Measurements from ENCODE around the gene PTK6.

DNA sequence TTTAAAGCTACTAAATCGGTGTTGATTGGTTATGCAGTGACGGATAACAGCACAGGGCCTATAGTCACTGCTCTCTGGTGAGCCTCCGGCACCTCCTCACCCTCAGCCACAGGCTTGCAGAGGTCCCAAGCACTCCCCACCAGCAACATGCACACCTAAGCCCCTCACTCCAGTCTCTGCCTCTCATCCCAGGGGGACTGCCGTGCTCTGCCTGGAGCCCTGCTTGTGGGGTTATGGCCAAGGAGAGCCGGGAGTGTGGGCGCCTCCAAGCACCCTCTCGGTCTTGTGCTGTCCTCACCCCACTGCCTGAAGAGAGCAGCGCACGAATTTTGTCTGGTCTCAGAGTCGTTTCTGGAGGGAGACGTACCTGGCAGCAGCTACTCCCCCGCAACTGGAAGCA is 31.5 kb downstream of the PTK6 start:
- no peak for TF ChIP-seq ZNF37A (tag by site-specific recombination; IDR thresholded peaks at IDR 0.05)
- TF ChIP-seq, protein P1, sequence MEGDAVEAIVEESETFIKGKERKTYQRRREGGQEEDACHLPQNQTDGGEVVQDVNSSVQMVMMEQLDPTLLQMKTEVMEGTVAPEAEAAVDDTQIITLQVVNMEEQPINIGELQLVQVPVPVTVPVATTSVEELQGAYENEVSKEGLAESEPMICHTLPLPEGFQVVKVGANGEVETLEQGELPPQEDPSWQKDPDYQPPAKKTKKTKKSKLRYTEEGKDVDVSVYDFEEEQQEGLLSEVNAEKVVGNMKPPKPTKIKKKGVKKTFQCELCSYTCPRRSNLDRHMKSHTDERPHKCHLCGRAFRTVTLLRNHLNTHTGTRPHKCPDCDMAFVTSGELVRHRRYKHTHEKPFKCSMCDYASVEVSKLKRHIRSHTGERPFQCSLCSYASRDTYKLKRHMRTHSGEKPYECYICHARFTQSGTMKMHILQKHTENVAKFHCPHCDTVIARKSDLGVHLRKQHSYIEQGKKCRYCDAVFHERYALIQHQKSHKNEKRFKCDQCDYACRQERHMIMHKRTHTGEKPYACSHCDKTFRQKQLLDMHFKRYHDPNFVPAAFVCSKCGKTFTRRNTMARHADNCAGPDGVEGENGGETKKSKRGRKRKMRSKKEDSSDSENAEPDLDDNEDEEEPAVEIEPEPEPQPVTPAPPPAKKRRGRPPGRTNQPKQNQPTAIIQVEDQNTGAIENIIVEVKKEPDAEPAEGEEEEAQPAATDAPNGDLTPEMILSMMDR (tag by site-specific recombination; IDR thresholded peaks at IDR 0.05), result no peak
- TF ChIP-seq ZNF324 (tag by site-specific recombination; IDR thresholded peaks at IDR 0.05), result no peak

Data from HEK293 (cell line).